Activated naive CD8-positive, alpha-beta T cell (primary cell): ENCODE measurements around the gene CTAGE9.
"Not testable (repeated sequence)": the region's sequence is repeated elsewhere in the genome, so short reads cannot be mapped to it uniquely, and the experiment has no call there.

Experiments
- H3K27ac Mint-ChIP-seq: one replicate; pipeline ENCODE4 v1.8.0; 2021; ENCODE audit warnings: mixed read lengths
- H3K27me3 Mint-ChIP-seq: one replicate; pipeline ENCODE4 v1.8.0; 2021; ENCODE audit warnings: mixed read lengths
- H3K36me3 Mint-ChIP-seq: one replicate; pipeline ENCODE4 v1.8.0; 2021; ENCODE audit warnings: mixed read lengths
- H3K4me1 Mint-ChIP-seq: one replicate; pipeline ENCODE4 v1.8.0; 2021; ENCODE audit warnings: low read depth, mixed read lengths
- H3K4me3 Mint-ChIP-seq: one replicate; pipeline ENCODE4 v1.8.0; 2021; ENCODE audit warnings: mild to moderate bottlenecking, mixed read lengths
- H3K9me3 Mint-ChIP-seq: one replicate; pipeline ENCODE4 v1.8.0; 2021; ENCODE audit warnings: low read depth, mixed read lengths

Gene CTAGE9, protein sequence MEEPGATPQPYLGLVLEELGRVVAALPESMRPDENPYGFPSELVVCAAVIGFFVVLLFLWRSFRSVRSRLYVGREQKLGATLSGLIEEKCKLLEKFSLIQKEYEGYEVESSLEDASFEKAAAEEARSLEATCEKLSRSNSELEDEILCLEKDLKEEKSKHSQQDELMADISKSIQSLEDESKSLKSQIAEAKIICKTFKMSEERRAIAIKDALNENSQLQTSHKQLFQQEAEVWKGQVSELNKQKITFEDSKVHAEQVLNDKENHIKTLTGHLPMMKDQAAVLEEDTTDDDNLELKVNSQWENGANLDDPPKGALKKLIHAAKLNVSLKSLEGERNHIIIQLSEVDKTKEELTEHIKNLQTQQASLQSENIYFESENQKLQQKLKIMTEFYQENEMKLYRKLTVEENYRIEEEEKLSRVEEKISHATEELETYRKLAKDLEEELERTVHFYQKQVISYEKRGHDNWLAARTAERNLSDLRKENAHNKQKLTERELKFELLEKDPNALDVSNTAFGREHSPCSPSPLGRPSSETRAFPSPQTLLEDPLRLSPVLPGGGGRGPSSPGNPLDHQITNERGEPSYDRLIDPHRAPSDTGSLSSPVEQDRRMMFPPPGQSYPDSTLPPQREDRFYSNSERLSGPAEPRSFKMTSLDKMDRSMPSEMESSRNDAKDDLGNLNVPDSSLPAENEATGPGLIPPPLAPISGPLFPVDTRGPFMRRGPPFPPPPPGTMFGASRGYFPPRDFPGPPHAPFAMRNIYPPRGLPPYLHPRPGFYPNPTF

DNA sequence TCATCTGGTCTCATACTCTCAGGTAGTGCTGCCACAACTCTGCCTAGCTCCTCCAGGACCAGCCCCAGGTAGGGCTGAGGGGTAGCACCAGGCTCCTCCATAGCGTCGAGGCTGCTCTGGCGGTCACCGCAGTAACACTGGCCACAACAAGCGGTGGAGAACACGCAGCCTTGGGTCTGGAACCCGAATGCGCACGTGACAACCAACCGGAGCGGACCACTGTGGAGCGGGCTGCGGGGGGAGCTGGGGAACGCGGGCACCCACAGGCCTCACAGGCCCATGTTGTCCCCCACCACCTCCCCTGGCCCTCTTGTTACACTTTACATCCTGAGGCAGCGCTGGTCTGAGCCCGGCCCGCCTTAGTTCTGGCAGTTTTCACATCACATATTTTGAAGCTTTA, at the start of gene CTAGE9:
Gene CTAGE9 (minus strand): TSS at position 101 of the 400 bp plus-strand sequence. CDS start 0 bp downstream, at position 101.
- H3K4me3 Mint-ChIP-seq, H3K4me1 Mint-ChIP-seq, H3K9me3 Mint-ChIP-seq, H3K36me3 Mint-ChIP-seq, H3K27me3 Mint-ChIP-seq, H3K27ac Mint-ChIP-seq: not testable (repeated sequence)

DNA sequence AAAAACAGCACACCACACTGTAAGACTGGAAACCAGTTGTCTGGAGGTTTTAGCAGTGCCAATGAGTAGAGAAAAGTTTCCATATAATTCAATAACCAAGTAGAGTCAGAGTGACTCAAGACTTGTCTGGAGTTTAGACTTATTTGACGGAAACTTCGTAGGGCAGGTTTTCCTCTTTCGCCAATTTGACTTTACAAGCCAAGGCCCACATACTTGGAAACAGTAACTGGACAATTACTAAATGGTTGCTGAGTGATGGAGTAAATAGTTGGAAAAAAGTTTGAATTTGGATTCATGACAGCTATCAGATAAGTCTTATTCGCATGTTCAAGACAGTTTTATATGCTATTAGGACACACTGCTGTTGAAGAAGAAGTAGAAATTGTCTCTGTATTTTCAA, 48.1 kb upstream of the CTAGE9 start:
- Mint-ChIP-seq H3K36me3 (no peaks in the 10 kb centered on the region), H3K27me3 (peaks cover 12% of the 10 kb centered on the region), H3K27ac (no peak overlapping the region), H3K4me1 (no peaks in the 10 kb centered on the region), H3K9me3 (no peaks in the 10 kb centered on the region), H3K4me3 (no peak overlapping the region)

DNA sequence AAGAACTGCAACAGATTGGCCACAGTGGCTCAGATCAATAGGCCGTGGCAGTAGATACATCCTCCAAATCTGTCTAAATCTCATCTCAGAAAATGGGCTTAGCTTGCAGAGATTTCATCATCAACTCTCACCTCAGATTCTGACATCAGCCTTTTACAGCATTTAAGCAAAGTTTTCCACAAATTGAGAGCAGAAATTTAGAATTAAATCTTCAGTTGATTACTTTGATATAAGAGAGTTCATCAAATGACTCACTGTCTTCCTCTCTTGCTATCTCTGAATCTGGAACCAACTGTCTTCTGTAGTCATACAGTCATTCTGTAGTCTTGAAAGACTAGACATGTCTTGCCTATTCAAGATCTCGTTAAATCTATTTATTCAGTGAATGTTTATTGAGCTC, 45.2 kb upstream of the CTAGE9 start:
- no peak overlapping the region for H3K4me3 Mint-ChIP-seq
- H3K27me3 Mint-ChIP-seq: peaks cover 13% of the 10 kb centered on the region
- H3K4me1 Mint-ChIP-seq: no peaks in the 10 kb centered on the region
- no peaks in the 10 kb centered on the region for H3K36me3 Mint-ChIP-seq
- no peaks in the 10 kb centered on the region for H3K9me3 Mint-ChIP-seq
- no peak overlapping the region for H3K27ac Mint-ChIP-seq

DNA sequence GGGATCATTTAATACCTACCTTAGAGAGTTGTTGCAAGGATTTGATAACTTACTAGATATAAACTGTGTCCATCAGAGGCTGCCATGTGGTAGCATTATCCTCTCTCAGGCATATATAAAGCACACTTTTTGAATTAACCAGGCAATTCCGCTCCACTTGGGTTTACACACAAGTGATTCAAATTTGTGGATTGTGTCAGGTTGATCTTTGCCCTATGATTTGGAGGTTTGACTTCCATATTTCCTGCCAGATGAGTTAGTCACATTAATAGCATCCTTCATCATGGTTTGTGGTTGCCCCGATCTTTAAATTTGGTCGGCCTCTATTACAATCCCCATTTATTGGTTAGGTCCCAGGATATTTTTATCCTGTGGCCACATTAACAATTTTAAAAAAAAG, 44.8 kb upstream of the CTAGE9 start:
- Mint-ChIP-seq H3K4me3 (no peak overlapping the region), H3K4me1 (no peaks in the 10 kb centered on the region), H3K27me3 (peaks cover 15% of the 10 kb centered on the region), H3K36me3 (no peaks in the 10 kb centered on the region), H3K27ac (no peak overlapping the region), H3K9me3 (no peaks in the 10 kb centered on the region)

DNA sequence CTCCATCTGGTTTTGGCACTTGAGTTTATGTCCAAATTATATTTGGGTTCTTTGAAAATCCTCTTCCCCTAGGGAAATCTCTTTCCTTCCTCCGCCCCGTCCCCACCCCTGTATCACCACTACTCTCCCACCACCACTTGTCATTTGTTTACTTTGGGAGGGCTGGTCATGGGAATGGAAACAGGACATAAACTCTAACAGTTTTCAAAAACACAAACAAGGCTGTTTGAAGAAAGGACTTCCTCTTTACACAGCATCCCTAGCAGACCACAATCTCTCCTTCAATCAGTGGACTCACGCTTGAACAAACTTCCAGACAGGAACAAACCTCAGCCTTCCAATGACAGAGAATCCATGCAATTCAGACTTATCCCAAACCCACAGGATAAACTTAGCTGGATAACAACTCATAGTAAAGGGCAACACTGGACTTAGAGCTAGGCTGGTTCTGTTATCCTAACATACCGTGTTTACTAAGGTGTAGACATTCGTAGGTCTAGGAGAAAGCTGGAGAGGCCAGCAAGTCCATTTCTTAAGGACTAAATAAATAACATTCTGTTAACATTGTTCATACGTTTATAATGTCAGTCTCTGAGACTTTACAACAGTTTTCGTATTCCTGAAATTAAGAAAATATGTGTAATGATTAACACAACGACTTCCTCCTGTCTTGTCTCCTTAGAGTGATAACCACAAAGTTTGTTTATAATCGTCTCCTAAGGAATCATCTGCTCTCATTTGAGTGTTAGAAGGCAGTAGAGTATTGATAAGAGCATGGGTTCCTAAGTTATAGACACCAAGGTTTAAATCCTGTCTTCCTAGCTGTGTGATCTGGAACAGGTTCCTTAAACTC, 44.1 kb upstream of the CTAGE9 start:
- Mint-ChIP-seq H3K27ac (no peak overlapping the region), H3K36me3 (no peaks in the 10 kb centered on the region), H3K9me3 (no peaks in the 10 kb centered on the region), H3K4me1 (no peaks in the 10 kb centered on the region), H3K27me3 (peaks cover 15% of the 10 kb centered on the region), H3K4me3 (no peak overlapping the region)

DNA sequence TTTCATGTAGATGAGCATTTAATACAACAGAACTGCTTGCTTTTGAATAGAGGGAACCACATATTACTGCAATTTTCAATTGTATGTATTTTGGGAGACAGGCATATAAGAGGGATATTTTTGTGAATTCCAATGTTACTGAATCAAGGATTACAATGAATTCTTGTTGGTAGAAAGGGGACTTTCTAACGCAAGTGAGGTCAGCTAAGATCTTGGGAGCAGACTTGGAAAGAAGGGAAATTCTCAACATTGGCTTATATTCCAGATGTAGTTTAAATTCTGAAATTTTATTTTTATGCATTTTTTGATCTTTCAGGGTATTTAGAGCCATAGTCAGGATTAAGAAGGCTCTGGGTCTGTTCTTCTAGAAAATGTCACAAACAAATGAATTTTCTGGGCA, 43.3 kb upstream of the CTAGE9 start:
- Mint-ChIP-seq H3K27ac (no peak overlapping the region), H3K4me1 (no peaks in the 10 kb centered on the region), H3K4me3 (no peak overlapping the region), H3K36me3 (no peaks in the 10 kb centered on the region), H3K9me3 (no peaks in the 10 kb centered on the region), H3K27me3 (peaks cover 15% of the 10 kb centered on the region)

DNA sequence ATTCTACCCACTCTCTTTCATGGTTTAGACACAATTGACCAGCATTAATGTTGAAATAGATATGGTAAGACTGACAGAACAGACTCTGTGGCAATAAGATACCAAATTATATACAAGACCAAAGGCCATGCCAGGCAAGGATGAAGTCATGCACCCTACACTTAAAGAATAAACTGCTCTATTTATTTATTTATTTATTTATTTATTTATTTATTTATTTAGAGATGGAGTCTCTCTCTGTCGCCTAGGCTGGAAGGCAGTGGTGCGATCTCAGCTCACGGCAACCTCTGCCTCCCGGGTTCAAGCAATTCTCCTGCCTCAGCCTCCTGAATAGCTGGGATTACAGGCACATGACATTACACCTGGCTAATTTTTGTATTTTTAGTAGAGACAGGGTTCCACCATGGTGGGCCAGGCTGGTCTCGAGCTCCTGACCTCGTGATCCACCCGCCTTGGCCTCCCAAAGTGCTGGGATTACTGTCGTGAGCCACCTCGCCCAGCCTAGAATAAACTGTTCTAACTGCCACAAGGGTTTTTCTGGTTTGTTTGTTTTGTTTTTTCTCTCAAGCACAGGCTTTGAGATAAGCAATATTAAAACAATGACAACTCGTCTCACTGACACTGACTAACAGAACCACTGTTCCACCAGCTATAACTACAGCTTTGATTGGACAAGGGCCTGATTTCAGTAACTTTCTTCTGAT, 40.3 kb upstream of the CTAGE9 start:
- H3K9me3 Mint-ChIP-seq, H3K36me3 Mint-ChIP-seq, H3K4me1 Mint-ChIP-seq, H3K4me3 Mint-ChIP-seq, H3K27ac Mint-ChIP-seq: not testable (repeated sequence)
- peaks cover 13% of the 10 kb centered on the region for H3K27me3 Mint-ChIP-seq

DNA sequence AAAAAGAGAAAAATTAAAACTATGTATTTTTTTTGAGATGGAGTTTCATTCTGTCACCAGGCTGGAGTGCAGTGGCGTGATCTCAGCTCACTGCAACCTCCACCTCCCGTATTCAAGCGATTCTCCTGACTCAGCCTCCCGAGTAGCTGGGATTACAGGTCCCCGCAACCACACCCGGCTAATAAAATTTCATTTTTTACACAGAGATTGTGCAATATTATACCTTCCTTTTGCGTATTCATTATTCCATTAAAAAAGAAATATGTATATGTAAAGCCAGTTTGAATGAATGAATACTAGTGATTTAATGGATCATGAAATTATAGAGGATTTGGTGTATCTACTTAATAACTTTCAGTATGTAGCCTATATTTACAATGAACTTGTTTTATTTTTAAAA, 38.2 kb upstream of the CTAGE9 start:
- Mint-ChIP-seq H3K27me3 (peaks cover 7% of the 10 kb centered on the region), H3K27ac (no peak overlapping the region)

DNA sequence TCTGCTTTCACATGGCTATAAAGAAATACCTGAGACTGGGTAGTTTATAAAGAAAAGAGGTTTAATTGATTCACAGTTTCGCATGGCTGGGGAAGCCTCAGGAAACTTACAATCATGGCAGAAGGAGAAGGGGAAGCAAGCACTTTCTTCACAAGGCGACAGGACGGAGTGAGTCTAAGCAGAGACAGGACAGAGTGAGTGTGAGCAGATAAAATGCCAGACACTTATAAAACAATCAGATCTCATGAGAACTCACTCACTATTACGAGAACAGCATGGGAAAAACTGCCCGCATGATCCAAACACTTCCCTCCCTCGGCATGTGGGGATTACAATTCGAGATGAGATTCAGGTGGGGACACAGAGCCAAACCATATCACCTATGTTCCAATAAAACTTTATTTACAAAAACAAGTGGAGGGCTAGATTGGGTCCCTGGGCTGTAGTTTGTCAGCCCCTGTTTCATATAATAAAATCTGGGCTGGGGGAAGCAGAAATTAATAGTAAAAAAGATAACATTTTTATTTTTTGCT, 37.1 kb upstream of the CTAGE9 start:
- H3K4me1 Mint-ChIP-seq: no peaks in the 10 kb centered on the region
- H3K4me3 Mint-ChIP-seq: no peak overlapping the region
- peaks cover 7% of the 10 kb centered on the region for H3K27me3 Mint-ChIP-seq
- no peaks in the 10 kb centered on the region for H3K9me3 Mint-ChIP-seq
- H3K27ac Mint-ChIP-seq: no peak overlapping the region
- H3K36me3 Mint-ChIP-seq: no peaks in the 10 kb centered on the region

More for the DNA sequence above, 38.2 kb upstream of the CTAGE9 start:
- H3K9me3 Mint-ChIP-seq: no peaks in the 10 kb centered on the region
- H3K36me3 Mint-ChIP-seq: no peaks in the 10 kb centered on the region
- H3K4me1 Mint-ChIP-seq: no peaks in the 10 kb centered on the region
- H3K4me3 Mint-ChIP-seq: no peak overlapping the region

DNA sequence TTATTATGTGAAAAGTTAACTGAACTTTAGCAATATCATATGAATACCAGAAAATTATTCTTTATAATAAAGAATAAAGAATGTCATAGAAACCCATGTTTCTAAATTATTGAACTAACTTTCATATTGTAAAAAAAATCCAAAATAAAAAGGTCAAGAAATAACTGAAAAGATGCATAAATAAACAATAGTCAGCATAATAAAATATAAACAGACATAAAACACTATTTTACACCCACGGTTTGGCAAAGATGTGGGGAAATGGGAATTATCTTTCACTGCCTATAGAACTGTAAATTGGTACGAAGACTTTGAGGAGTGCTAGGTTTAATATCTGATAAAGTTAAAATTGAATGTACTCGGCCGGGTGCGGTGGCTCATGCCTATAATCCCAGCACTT, 34.7 kb upstream of the CTAGE9 start:
- H3K9me3 Mint-ChIP-seq: no peaks in the 10 kb centered on the region
- H3K27me3 Mint-ChIP-seq: peaks cover 8% of the 10 kb centered on the region
- H3K36me3 Mint-ChIP-seq: no peaks in the 10 kb centered on the region
- H3K4me3 Mint-ChIP-seq: no peak overlapping the region
- no peak overlapping the region for H3K27ac Mint-ChIP-seq
- no peaks in the 10 kb centered on the region for H3K4me1 Mint-ChIP-seq

DNA sequence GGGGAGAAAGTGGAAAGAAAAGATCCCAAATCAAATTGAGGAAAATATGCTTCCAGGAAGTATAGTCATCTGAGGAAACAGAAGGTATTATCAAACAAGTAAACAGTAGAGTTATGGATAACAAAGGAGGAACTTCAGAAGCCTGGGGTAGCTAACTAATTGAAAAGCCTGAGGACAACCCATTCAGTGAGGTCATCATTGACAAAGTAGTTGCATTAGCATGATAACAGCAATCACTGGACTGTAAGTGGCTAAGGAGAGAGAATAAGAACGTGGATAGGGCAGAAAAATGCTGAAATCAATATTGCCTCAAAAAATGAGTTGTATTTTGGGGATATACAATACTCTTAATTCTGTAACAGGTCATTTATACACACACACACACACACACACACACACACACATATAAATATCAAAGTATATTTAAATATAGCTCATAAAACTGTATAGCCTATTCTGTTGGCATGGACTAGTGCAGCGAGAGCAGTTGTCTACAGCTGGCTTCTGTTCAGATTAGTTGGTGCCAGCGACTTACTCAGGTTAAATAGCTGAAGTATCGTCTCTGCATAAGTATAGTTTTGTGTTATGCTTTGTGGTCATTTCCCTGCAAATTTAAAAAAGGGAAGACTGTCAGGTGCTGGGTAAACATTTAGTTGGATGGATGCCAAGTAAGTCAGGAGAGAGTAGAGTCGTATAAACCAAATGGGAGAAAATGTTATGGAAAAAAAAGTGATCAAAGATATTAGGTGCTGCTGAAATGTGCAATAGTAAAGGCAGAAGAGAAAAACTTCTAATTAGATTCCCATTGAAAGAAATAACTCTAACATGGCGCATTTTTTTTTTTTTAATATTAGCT, 33.8 kb upstream of the CTAGE9 start:
- Mint-ChIP-seq H3K4me1 (no peaks in the 10 kb centered on the region), H3K9me3 (no peaks in the 10 kb centered on the region), H3K27ac (no peak overlapping the region), H3K36me3 (no peaks in the 10 kb centered on the region), H3K4me3 (no peak overlapping the region), H3K27me3 (peaks cover 8% of the 10 kb centered on the region)

DNA sequence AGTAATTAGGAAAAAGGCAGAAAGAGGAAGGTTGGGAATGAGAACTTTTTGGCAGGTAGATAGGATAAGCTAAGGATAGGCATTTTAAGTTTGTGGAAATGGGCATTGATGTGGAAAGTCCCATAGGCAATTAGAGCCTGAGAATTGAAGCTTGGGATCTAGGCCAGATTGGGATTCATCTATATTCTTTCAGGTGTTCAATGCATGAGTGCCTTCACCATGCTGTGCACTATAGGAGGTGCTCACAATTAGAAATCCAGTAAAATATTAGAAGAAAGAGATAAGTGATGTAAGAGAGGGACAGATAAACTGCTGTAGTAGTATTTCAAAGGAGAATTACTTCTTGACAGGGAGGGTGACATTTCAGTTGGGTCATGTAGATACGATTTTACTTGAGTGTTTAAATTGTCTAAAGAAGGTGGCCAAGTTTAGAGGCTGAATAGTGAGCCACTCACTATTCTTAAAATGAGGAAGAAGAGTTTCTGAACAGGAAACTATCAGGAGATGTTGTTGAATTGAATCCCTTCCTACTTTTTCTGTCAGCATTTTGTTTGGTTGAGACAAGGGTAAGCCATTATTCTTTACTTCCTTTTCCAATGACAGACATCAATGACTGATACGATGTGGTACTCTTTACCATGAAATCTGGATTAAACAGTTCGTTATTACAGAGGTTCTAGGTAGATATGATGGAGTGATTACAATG, 31.0 kb upstream of the CTAGE9 start:
- Mint-ChIP-seq H3K4me3 (no peak overlapping the region), H3K36me3 (no peaks in the 10 kb centered on the region), H3K4me1 (no peaks in the 10 kb centered on the region), H3K9me3 (no peaks in the 10 kb centered on the region), H3K27me3 (peaks cover 8% of the 10 kb centered on the region), H3K27ac (no peak overlapping the region)

DNA sequence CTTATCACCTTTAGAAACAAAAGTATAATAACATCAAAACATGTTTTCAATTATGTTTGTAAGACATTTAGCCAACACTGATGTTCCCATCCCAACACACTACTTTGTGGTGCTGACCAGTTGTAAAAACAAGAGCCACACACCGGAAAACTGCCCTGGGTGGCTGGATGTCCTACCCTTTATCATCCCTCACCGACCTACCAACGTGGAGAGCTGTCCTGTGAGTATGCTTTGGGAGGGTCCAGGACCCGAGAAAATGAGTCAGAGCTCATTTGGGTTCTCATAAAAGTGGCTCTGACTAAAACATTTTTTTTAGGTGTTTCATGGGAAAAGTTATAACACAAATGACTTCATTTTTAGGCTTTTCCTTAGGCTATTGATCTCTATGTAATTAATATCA, 29.3 kb upstream of the CTAGE9 start:
- Mint-ChIP-seq H3K9me3 (no peaks in the 10 kb centered on the region), H3K27ac (no peak overlapping the region), H3K4me3 (no peak overlapping the region), H3K27me3 (peaks cover 8% of the 10 kb centered on the region), H3K4me1 (no peaks in the 10 kb centered on the region), H3K36me3 (no peaks in the 10 kb centered on the region)
